Keratinocyte (primary cell): ENCODE measurements around the gene PIK3CG. TPM values are rescaled to one million over a fixed set of nuclear protein-coding genes. Genes with fewer than 3 reads are reported as not detected.

ENCODE experiments used
- DNase-seq: peaks from one replicate; pipeline ENCODE4 v3.0.0-alpha.2; 2011; ENCODE audit warnings: low read depth, missing footprints, low spot score
- FAIRE-seq: peaks from 2 replicates; lab custom pipeline; 2011; peaks lifted over from hg19 to GRCh38; lab: Jason Lieb, UNC
- H2AFZ ChIP-seq: 2 replicates; pipeline ENCODE4 v1.6.0; 2012; ENCODE audit warnings: low read length, control low read depth, inconsistent platforms; ENCODE audit not compliant: control insufficient read depth
- H3K27ac ChIP-seq: 2 replicates; pipeline ENCODE4 v1.5.1; 2011; ENCODE audit warnings: low read length; ENCODE audit not compliant: control insufficient read depth, insufficient read depth
- H3K27me3 ChIP-seq: 3 replicates; pipeline ENCODE4 v1.6.0; 2011; ENCODE audit warnings: low read length; ENCODE audit not compliant: control insufficient read depth, insufficient read depth; ENCODE audit errors: extremely low read depth
- H3K36me3 ChIP-seq, 2 experiments: 2 replicates in 1 of 2; 3 replicates in 1 of 2; pipeline ENCODE4 v1.5.1; 2011; ENCODE audit warnings: low read length in 2 of 2, mild to moderate bottlenecking in 1 of 2; ENCODE audit not compliant: control insufficient read depth in 2 of 2, insufficient read depth in 2 of 2; ENCODE audit errors: extremely low read depth in 1 of 2
- H3K4me1 ChIP-seq: 3 replicates; pipeline ENCODE4 v1.5.1; 2011; ENCODE audit warnings: low read length; ENCODE audit not compliant: control insufficient read depth, insufficient read depth; ENCODE audit errors: extremely low read depth
- H3K4me2 ChIP-seq: 3 replicates; pipeline ENCODE4 v1.6.0; 2011; ENCODE audit warnings: low read depth, low read length; ENCODE audit not compliant: control insufficient read depth, insufficient read depth; ENCODE audit errors: extremely low read depth
- H3K4me3 ChIP-seq, 3 experiments: fragments of 200-600 bp in 1 of 3; sonication (generic) in 1 of 3; 2 replicates in 2 of 3; 3 replicates in 1 of 3; pipeline ENCODE4 v1.5.1; 2011 to 2016; ENCODE audit warnings: low read length in 3 of 3, mild to moderate bottlenecking in 3 of 3, control low read depth in 2 of 3, inconsistent platforms in 1 of 3, low read depth in 1 of 3, mixed read lengths in 1 of 3, mixed run types in 1 of 3, moderate library complexity in 1 of 3; ENCODE audit not compliant: control insufficient read depth in 2 of 3, insufficient read depth in 2 of 3; ENCODE audit errors: extremely low read depth in 1 of 3
- H3K79me2 ChIP-seq: 2 replicates; pipeline ENCODE4 v1.6.0; 2012; ENCODE audit warnings: low read length; ENCODE audit not compliant: control insufficient read depth, insufficient read depth
- H3K9ac ChIP-seq: 3 replicates; pipeline ENCODE4 v1.6.0; 2011; ENCODE audit warnings: low read length; ENCODE audit not compliant: control insufficient read depth, insufficient read depth; ENCODE audit errors: extremely low read depth
- H3K9me1 ChIP-seq: 3 replicates; pipeline ENCODE4 v1.6.0; 2011; ENCODE audit warnings: low read length; ENCODE audit not compliant: control insufficient read depth, insufficient read depth; ENCODE audit errors: extremely low read depth
- H3K9me3 ChIP-seq: 2 replicates; pipeline ENCODE4 v1.5.1; 2012; ENCODE audit warnings: low read depth, low read length; ENCODE audit not compliant: control insufficient read depth
- H4K20me1 ChIP-seq: 3 replicates; pipeline ENCODE4 v1.6.0; 2011; ENCODE audit warnings: low read length; ENCODE audit not compliant: control insufficient read depth, insufficient read depth; ENCODE audit errors: extremely low read depth
- CTCF ChIP-seq, 3 experiments: IDR thresholded peaks in 1 of 3; conservative IDR thresholded peaks in 1 of 3; optimal IDR thresholded peaks in 1 of 3; 2 replicates in 2 of 3; 3 replicates in 1 of 3; pipeline versions ENCODE3 to v1.5.1; 2011; ENCODE audit warnings: low read length in 3 of 3, mild to moderate bottlenecking in 3 of 3, moderate library complexity in 2 of 3, control low read depth in 1 of 3, inconsistent platforms in 1 of 3; ENCODE audit not compliant: insufficient read depth in 2 of 3; ENCODE audit errors: extremely low read depth in 1 of 3
- EZH2 ChIP-seq: IDR thresholded peaks from one replicate; pipeline ENCODE4 v1.6.1; 2012; ENCODE audit warnings: inconsistent platforms, mild to moderate bottlenecking, low read length, moderate library complexity
- dilution Hi-C: fragments of 300-500 bp; cut with MboI; formaldehyde crosslinking; loops from one replicate; pipeline ENCODE4 v1.7.0; 2020; ENCODE audit warnings: low sequenced_read_pairs; ENCODE audit not compliant: extremely low pct_ligation_motif_present
- polyA plus RNA-seq, 5 experiments: library from polyadenylated mRNA; depleted of rRNA in 3 of 5; stranded (reverse) in 3 of 5; stranded (forward) in 1 of 5; unstranded in 1 of 5; fragments of >200 nt; gene quantifications; 1 replicate in 1 of 5; 2 replicates in 3 of 5; 3 replicates in 1 of 5; pipeline versions ENCODE4 v1.2.1 to v1.2.3, GENCODE V29; 2011 to 2012; ENCODE audit warnings: missing spikeins in 2 of 5, low read depth in 1 of 5, low replicate concordance in 1 of 5

Gene PIK3CG
- polyA plus RNA-seq, 1 donor (not counting 4 experiments of a cell fraction or from before 2014, with no cell fraction given) = not detected

GRCh38 chr7:106863274-106863997, 1.6 kb upstream of the PIK3CG start:
- Histone ChIP-seq H4K20me1 (no peaks in the 10 kb centered on the region), H3K9me3 (no peaks in the 10 kb centered on the region), H3K9me1 (no peaks in the 10 kb centered on the region), H3K4me2 (no peak overlapping the region), H3K79me2 (no peaks in the 10 kb centered on the region), H3K36me3 (no peaks in the 10 kb centered on the region), H2AFZ (no peak overlapping the region), H3K9ac (no peak overlapping the region), H3K27me3 (no peaks in the 10 kb centered on the region), H3K4me1 (no peaks in the 10 kb centered on the region), H3K4me3 (no peak overlapping the region), H3K27ac (no peak overlapping the region)
- dilution Hi-C loops = no loop called here
- TF ChIP-seq CTCF (optimal IDR thresholded peaks at IDR 0.05 in 1 of 3, IDR thresholded peaks at IDR 0.05 in 1 of 3, conservative IDR thresholded peaks at IDR 0.05 in 1 of 3; ENCODE audit: extremely low read depth in 1 of 3, insufficient read depth in 2 of 3, low read length in 3 of 3) (no peak), EZH2 (no peak)
- no peak for FAIRE-seq
- DNase-seq = no peak

GRCh38 chr7:106864298-106865081, 592 bp upstream of the PIK3CG start:
- H4K20me1 ChIP-seq = no peaks in the 10 kb centered on the region
- no peaks in the 10 kb centered on the region for H3K9me1 ChIP-seq
- H3K27me3 ChIP-seq = no peaks in the 10 kb centered on the region
- TF ChIP-seq CTCF (optimal IDR thresholded peaks at IDR 0.05 in 1 of 3, IDR thresholded peaks at IDR 0.05 in 1 of 3, conservative IDR thresholded peaks at IDR 0.05 in 1 of 3; ENCODE audit: extremely low read depth in 1 of 3, insufficient read depth in 2 of 3, low read length in 3 of 3) (no peak), EZH2 (no peak)
- H3K4me3 ChIP-seq = no peak overlapping the region
- DNase-seq (no peak), FAIRE-seq (no peak)
- H3K4me1 ChIP-seq = no peaks in the 10 kb centered on the region
- dilution Hi-C loops = no loop called here
- no peaks in the 10 kb centered on the region for H3K9me3 ChIP-seq
- no peaks in the 10 kb centered on the region for H3K79me2 ChIP-seq
- no peaks in the 10 kb centered on the region for H3K36me3 ChIP-seq
- no peak overlapping the region for H3K27ac ChIP-seq
- H2AFZ ChIP-seq = no peak overlapping the region
- H3K9ac ChIP-seq = no peak overlapping the region
- no peak overlapping the region for H3K4me2 ChIP-seq
